ENCODE results near the gene RASAL1. TPM values are rescaled to one million over a fixed set of nuclear protein-coding genes. Genes with fewer than 3 reads are reported as not detected.

Gene RASAL1
- total RNA-seq, 1 experiment from 2014 or later: 85.9 TPM

GRCh38 chr12:113055594-113056380 lies 79.8 kb downstream of the RASAL1 start:
- peaks cover 56% of the 10 kb centered on the region for H3K27me3 Mint-ChIP-seq (ENCODE audit: unreplicated experiment)
- H3K4me3 Mint-ChIP-seq (ENCODE audit: low read depth, unreplicated experiment): no peak overlapping the region
- H3K36me3 Mint-ChIP-seq (ENCODE audit: insufficient read depth, unreplicated experiment): no peaks in the 10 kb centered on the region
- CTCF ChIA-PET: interaction anchor here (0.6 kb wide), 1 partner anchor 16 kb away, joined by 3 read pairs; no protein-coding TSS in a partner anchor
- DNase-seq: no peak
- BruUV-seq (replicated peaks): no TSS peak
- H3K4me1 Mint-ChIP-seq (ENCODE audit: low read depth, unreplicated experiment): no peaks in the 10 kb centered on the region
- no peaks in the 10 kb centered on the region for H3K9me3 Mint-ChIP-seq (ENCODE audit: low read depth, unreplicated experiment)
- TF ChIP-seq, protein P1, sequence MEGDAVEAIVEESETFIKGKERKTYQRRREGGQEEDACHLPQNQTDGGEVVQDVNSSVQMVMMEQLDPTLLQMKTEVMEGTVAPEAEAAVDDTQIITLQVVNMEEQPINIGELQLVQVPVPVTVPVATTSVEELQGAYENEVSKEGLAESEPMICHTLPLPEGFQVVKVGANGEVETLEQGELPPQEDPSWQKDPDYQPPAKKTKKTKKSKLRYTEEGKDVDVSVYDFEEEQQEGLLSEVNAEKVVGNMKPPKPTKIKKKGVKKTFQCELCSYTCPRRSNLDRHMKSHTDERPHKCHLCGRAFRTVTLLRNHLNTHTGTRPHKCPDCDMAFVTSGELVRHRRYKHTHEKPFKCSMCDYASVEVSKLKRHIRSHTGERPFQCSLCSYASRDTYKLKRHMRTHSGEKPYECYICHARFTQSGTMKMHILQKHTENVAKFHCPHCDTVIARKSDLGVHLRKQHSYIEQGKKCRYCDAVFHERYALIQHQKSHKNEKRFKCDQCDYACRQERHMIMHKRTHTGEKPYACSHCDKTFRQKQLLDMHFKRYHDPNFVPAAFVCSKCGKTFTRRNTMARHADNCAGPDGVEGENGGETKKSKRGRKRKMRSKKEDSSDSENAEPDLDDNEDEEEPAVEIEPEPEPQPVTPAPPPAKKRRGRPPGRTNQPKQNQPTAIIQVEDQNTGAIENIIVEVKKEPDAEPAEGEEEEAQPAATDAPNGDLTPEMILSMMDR (IDR thresholded peaks at IDR 0.05; ENCODE audit: unreplicated experiment): no peak
- intact Hi-C loops (cut with micrococcal nuclease; ENCODE audit: unreplicated experiment): no loop called here
- no peak overlapping the region for H3K27ac Mint-ChIP-seq (ENCODE audit: unreplicated experiment)

- Mint-ChIP-seq H3K36me3 (ENCODE audit: insufficient read depth, unreplicated experiment) (peaks cover 4% of the 10 kb centered on the region), H3K9me3 (ENCODE audit: low read depth, unreplicated experiment) (no peaks in the 10 kb centered on the region), H3K27ac (ENCODE audit: unreplicated experiment) (no peak overlapping the region), H3K4me3 (ENCODE audit: low read depth, unreplicated experiment) (no peak overlapping the region), H3K4me1 (ENCODE audit: low read depth, unreplicated experiment) (no peaks in the 10 kb centered on the region), H3K27me3 (ENCODE audit: unreplicated experiment) (peaks cover 64% of the 10 kb centered on the region)
- CTCF ChIA-PET: no interaction called here
- no TSS peak for BruUV-seq (replicated peaks)
- no peak for DNase-seq
- TF ChIP-seq, protein P1 (IDR thresholded peaks at IDR 0.05; ENCODE audit: unreplicated experiment): no peak
- intact Hi-C loops (cut with micrococcal nuclease; ENCODE audit: unreplicated experiment): no loop called here
These were observed 80.5 kb downstream of the RASAL1 start for GRCh38 chr12:113054948-113055486.

GRCh38 chr12:113052326-113052725 lies 83.2 kb downstream of the RASAL1 start:
- intact Hi-C loops (cut with micrococcal nuclease; ENCODE audit: unreplicated experiment): no loop called here
- Mint-ChIP-seq H3K27me3 (ENCODE audit: unreplicated experiment) (peaks cover 82% of the 10 kb centered on the region), H3K36me3 (ENCODE audit: insufficient read depth, unreplicated experiment) (peaks cover 6% of the 10 kb centered on the region), H3K4me3 (ENCODE audit: low read depth, unreplicated experiment) (no peak overlapping the region), H3K4me1 (ENCODE audit: low read depth, unreplicated experiment) (no peaks in the 10 kb centered on the region), H3K27ac (ENCODE audit: unreplicated experiment) (no peak overlapping the region), H3K9me3 (ENCODE audit: low read depth, unreplicated experiment) (no peaks in the 10 kb centered on the region)
- DNase-seq: no peak
- no TSS peak for BruUV-seq (replicated peaks)
- TF ChIP-seq, protein P1 (IDR thresholded peaks at IDR 0.05; ENCODE audit: unreplicated experiment): no peak
- CTCF ChIA-PET: interaction anchor here (0.7 kb wide), 1 partner anchor 101 kb away, joined by 4 read pairs; no protein-coding TSS in a partner anchor

- CTCF ChIA-PET: interaction anchor here (0.7 kb wide), 1 partner anchor 101 kb away, joined by 4 read pairs; no protein-coding TSS in a partner anchor
- H3K4me3 Mint-ChIP-seq (ENCODE audit: low read depth, unreplicated experiment): no peak overlapping the region
- TF ChIP-seq, protein P1 (IDR thresholded peaks at IDR 0.05; ENCODE audit: unreplicated experiment): no peak
- BruUV-seq (replicated peaks): no TSS peak
- no peaks in the 10 kb centered on the region for H3K9me3 Mint-ChIP-seq (ENCODE audit: low read depth, unreplicated experiment)
- intact Hi-C loops (cut with micrococcal nuclease; ENCODE audit: unreplicated experiment): no loop called here
- H3K27me3 Mint-ChIP-seq (ENCODE audit: unreplicated experiment): peaks cover 88% of the 10 kb centered on the region
- H3K4me1 Mint-ChIP-seq (ENCODE audit: low read depth, unreplicated experiment): no peaks in the 10 kb centered on the region
- no peak overlapping the region for H3K27ac Mint-ChIP-seq (ENCODE audit: unreplicated experiment)
- peaks cover 6% of the 10 kb centered on the region for H3K36me3 Mint-ChIP-seq (ENCODE audit: insufficient read depth, unreplicated experiment)
- DNase-seq: no peak
These were observed 83.8 kb downstream of the RASAL1 start for GRCh38 chr12:113051759-113052158.
